ENCODE results near the gene INSIG1. TPM values are rescaled to one million over a fixed set of nuclear protein-coding genes. Genes with fewer than 3 reads are reported as not detected.

Gene INSIG1
- total and polyA plus RNA-seq, 4 donors: 118 to 219 (median 193) TPM

DNA sequence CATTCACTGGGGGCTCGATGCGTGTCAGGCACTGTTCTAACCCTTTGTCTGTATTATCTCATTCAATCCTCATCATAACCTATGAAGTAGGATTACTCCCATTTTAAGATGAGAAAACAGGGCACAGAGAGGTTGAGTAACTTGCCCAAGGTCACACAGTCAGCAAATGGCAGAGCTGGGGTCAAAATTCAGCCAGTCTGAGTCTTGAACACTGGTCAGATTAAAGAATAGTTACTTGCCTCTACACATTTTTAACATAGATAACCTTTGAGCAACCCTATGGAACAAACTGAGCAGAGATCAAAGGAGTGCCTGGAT, 27.2 kb downstream of the INSIG1 start:
- H3K9me3 ChIP-seq (ENCODE audit: control insufficient read depth in 4 of 4, low read length in 3 of 4): no peaks in the 10 kb centered on the region
- no peak overlapping the region for H3K9ac ChIP-seq (ENCODE audit: low read depth in 1 of 2, low read length in 2 of 2)
- TF ChIP-seq JUND (IDR thresholded peaks at IDR 0.05): no peak
- no peak for TF ChIP-seq GABPA (IDR thresholded peaks at IDR 0.05 in 1 of 2, conservative IDR thresholded peaks at IDR 0.05 in 1 of 2)
- no peak for TF ChIP-seq NR2F2 (IDR thresholded peaks at IDR 0.05)
- TF ChIP-seq SP1 (IDR thresholded peaks at IDR 0.05): no peak
- TF ChIP-seq HNF4G (IDR thresholded peaks at IDR 0.05): no peak
- TF ChIP-seq TAF1 (conservative IDR thresholded peaks at IDR 0.05): no peak
- no peaks in the 10 kb centered on the region for H3K4me1 ChIP-seq (ENCODE audit: control insufficient read depth in 4 of 4, insufficient read depth in 4 of 4, low read length in 3 of 4)
- no peak for DNase-seq (ENCODE audit: low spot score)
- H3K27ac ChIP-seq (ENCODE audit: low read depth in 1 of 2, low read length in 2 of 2): no peak overlapping the region
- no peaks in the 10 kb centered on the region for H3K36me3 ChIP-seq (ENCODE audit: control insufficient read depth in 4 of 4, insufficient read depth in 3 of 4, low read depth in 1 of 4, low read length in 3 of 4)
- H3K4me3 ChIP-seq (ENCODE audit: low read depth in 1 of 3, low read length in 3 of 3): no peak overlapping the region
- H3K27me3 ChIP-seq (ENCODE audit: control insufficient read depth in 4 of 4, insufficient read depth in 4 of 4, low read length in 3 of 4): peaks cover 0 to 5% (median 0%) of the 10 kb centered on the region in 4 donors
- 91% methylated on average over 2 of the region's 2 CpGs for WGBS

DNA sequence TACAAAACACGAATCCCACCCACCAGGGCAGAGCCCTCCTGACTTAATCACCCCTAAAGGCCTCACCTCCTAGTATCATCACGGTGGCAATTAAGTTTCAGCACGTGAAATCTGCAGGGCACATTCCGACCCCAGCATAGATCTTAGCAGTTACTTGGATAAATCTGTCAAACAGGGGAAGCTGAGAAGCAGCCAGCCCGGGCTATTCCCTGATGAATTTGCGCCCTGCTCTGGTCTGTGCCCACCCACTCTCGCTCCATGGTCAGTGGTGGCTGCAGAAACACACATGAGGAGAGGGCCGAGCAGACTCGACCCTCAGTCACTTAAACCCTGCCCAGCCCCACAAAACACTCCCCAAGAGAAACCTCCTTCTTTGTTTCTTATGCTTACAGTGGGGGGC, 28.7 kb downstream of the INSIG1 start:
- Histone ChIP-seq H3K36me3 (ENCODE audit: control insufficient read depth in 4 of 4, insufficient read depth in 3 of 4, low read depth in 1 of 4, low read length in 3 of 4) (no peaks in the 10 kb centered on the region), H3K4me3 (ENCODE audit: low read depth in 1 of 3, low read length in 3 of 3) (no peak overlapping the region), H3K4me1 (ENCODE audit: control insufficient read depth in 4 of 4, insufficient read depth in 4 of 4, low read length in 3 of 4) (no peaks in the 10 kb centered on the region), H3K9ac (ENCODE audit: low read depth in 1 of 2, low read length in 2 of 2) (no peak overlapping the region), H3K9me3 (ENCODE audit: control insufficient read depth in 4 of 4, low read length in 3 of 4) (no peaks in the 10 kb centered on the region), H3K27me3 (ENCODE audit: control insufficient read depth in 4 of 4, insufficient read depth in 4 of 4, low read length in 3 of 4) (peaks cover 0 to 5% (median 0%) of the 10 kb centered on the region in 4 donors), H3K27ac (ENCODE audit: low read depth in 1 of 2, low read length in 2 of 2) (no peak overlapping the region)
- TF ChIP-seq RXRA (IDR thresholded peaks at IDR 0.05) (no peak), GABPA (IDR thresholded peaks at IDR 0.05 in 1 of 2, conservative IDR thresholded peaks at IDR 0.05 in 1 of 2) (no peak), JUND (IDR thresholded peaks at IDR 0.05) (no peak), EGR1 (IDR thresholded peaks at IDR 0.05; ENCODE audit: low read depth in 2 of 2) (no peak), TAF1 (conservative IDR thresholded peaks at IDR 0.05) (no peak)
- TF ChIP-seq, protein P1, sequence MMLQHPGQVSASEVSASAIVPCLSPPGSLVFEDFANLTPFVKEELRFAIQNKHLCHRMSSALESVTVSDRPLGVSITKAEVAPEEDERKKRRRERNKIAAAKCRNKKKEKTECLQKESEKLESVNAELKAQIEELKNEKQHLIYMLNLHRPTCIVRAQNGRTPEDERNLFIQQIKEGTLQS (IDR thresholded peaks at IDR 0.05): no peak
- DNase-seq (ENCODE audit: low spot score): no peak
- 61% methylated on average over 9 of the region's 9 CpGs for WGBS

DNA sequence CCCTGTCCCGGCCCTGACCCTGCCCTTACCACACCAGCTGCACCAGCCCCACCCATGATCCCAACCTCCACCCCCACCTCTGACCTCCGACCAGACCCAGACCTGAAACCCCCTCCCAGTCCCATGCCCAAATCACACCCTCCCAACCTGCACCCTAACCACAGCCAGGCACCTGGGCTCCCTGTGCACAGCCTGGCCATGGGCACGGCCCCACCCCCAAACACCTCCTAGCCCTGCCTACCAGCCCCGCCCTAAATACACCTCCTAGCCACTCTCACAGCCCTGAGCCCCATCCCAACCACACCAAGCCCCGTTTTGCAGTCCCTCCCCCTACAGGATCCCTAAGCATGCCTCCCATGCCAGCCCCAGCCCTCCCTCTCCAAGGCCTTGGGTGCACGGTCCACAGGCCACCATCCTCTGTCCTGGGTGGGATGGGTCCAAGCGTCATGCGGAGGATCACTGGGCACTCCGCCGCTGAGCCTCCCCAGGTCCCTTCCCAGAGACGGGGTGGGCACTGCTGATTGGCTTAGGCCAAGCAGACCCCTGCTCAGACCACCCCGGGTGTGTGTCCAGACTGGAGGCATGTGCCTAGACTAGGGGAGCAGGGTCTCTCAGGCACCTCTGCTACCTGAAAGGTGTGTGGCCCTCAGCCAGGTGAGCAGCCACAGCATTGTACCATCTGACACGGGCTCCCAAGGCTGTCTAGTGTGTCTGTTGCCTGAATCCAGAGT, 30.1 kb downstream of the INSIG1 start:
- Histone ChIP-seq H3K4me3 (ENCODE audit: low read depth in 1 of 3, low read length in 3 of 3) (no peak overlapping the region), H3K27ac (ENCODE audit: low read depth in 1 of 2, low read length in 2 of 2) (no peak overlapping the region), H3K9me3 (ENCODE audit: control insufficient read depth in 4 of 4, low read length in 3 of 4) (no peaks in the 10 kb centered on the region), H3K9ac (ENCODE audit: low read depth in 1 of 2, low read length in 2 of 2) (no peak overlapping the region), H3K4me1 (ENCODE audit: control insufficient read depth in 4 of 4, insufficient read depth in 4 of 4, low read length in 3 of 4) (no peaks in the 10 kb centered on the region), H3K27me3 (ENCODE audit: control insufficient read depth in 4 of 4, insufficient read depth in 4 of 4, low read length in 3 of 4) (peaks cover 0 to 5% (median 0%) of the 10 kb centered on the region in 4 donors), H3K36me3 (ENCODE audit: control insufficient read depth in 4 of 4, insufficient read depth in 3 of 4, low read depth in 1 of 4, low read length in 3 of 4) (no peaks in the 10 kb centered on the region)
- no peak for TF ChIP-seq RAD21 (IDR thresholded peaks at IDR 0.05)
- TF ChIP-seq SP1 (IDR thresholded peaks at IDR 0.05): no peak
- no peak for TF ChIP-seq JUND (IDR thresholded peaks at IDR 0.05)
- TF ChIP-seq, protein P2, sequence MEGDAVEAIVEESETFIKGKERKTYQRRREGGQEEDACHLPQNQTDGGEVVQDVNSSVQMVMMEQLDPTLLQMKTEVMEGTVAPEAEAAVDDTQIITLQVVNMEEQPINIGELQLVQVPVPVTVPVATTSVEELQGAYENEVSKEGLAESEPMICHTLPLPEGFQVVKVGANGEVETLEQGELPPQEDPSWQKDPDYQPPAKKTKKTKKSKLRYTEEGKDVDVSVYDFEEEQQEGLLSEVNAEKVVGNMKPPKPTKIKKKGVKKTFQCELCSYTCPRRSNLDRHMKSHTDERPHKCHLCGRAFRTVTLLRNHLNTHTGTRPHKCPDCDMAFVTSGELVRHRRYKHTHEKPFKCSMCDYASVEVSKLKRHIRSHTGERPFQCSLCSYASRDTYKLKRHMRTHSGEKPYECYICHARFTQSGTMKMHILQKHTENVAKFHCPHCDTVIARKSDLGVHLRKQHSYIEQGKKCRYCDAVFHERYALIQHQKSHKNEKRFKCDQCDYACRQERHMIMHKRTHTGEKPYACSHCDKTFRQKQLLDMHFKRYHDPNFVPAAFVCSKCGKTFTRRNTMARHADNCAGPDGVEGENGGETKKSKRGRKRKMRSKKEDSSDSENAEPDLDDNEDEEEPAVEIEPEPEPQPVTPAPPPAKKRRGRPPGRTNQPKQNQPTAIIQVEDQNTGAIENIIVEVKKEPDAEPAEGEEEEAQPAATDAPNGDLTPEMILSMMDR (IDR thresholded peaks at IDR 0.05; ENCODE audit: low read depth, low read length, missing input control): no peak
- no peak for TF ChIP-seq FOXA1 (IDR thresholded peaks at IDR 0.05)
- no peak for TF ChIP-seq FOXA2 (IDR thresholded peaks at IDR 0.05)
- no peak for TF ChIP-seq RXRA (IDR thresholded peaks at IDR 0.05)
- TF ChIP-seq, protein P3, sequence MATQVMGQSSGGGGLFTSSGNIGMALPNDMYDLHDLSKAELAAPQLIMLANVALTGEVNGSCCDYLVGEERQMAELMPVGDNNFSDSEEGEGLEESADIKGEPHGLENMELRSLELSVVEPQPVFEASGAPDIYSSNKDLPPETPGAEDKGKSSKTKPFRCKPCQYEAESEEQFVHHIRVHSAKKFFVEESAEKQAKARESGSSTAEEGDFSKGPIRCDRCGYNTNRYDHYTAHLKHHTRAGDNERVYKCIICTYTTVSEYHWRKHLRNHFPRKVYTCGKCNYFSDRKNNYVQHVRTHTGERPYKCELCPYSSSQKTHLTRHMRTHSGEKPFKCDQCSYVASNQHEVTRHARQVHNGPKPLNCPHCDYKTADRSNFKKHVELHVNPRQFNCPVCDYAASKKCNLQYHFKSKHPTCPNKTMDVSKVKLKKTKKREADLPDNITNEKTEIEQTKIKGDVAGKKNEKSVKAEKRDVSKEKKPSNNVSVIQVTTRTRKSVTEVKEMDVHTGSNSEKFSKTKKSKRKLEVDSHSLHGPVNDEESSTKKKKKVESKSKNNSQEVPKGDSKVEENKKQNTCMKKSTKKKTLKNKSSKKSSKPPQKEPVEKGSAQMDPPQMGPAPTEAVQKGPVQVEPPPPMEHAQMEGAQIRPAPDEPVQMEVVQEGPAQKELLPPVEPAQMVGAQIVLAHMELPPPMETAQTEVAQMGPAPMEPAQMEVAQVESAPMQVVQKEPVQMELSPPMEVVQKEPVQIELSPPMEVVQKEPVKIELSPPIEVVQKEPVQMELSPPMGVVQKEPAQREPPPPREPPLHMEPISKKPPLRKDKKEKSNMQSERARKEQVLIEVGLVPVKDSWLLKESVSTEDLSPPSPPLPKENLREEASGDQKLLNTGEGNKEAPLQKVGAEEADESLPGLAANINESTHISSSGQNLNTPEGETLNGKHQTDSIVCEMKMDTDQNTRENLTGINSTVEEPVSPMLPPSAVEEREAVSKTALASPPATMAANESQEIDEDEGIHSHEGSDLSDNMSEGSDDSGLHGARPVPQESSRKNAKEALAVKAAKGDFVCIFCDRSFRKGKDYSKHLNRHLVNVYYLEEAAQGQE (IDR thresholded peaks at IDR 0.05): no peak
- TF ChIP-seq NR2F2 (IDR thresholded peaks at IDR 0.05): no peak
- TF ChIP-seq, protein P4, sequence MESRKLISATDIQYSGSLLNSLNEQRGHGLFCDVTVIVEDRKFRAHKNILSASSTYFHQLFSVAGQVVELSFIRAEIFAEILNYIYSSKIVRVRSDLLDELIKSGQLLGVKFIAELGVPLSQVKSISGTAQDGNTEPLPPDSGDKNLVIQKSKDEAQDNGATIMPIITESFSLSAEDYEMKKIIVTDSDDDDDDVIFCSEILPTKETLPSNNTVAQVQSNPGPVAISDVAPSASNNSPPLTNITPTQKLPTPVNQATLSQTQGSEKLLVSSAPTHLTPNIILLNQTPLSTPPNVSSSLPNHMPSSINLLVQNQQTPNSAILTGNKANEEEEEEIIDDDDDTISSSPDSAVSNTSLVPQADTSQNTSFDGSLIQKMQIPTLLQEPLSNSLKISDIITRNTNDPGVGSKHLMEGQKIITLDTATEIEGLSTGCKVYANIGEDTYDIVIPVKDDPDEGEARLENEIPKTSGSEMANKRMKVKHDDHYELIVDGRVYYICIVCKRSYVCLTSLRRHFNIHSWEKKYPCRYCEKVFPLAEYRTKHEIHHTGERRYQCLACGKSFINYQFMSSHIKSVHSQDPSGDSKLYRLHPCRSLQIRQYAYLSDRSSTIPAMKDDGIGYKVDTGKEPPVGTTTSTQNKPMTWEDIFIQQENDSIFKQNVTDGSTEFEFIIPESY (IDR thresholded peaks at IDR 0.05): no peak
- TF ChIP-seq EGR1 (IDR thresholded peaks at IDR 0.05; ENCODE audit: low read depth in 2 of 2): no peak
- TF ChIP-seq, protein P5, sequence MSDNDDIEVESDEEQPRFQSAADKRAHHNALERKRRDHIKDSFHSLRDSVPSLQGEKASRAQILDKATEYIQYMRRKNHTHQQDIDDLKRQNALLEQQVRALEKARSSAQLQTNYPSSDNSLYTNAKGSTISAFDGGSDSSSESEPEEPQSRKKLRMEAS (IDR thresholded peaks at IDR 0.05): no peak
- TF ChIP-seq TAF1 (conservative IDR thresholded peaks at IDR 0.05): no peak
- no peak for DNase-seq (ENCODE audit: low spot score)
- WGBS: 73% methylated on average over 13 of the region's 13 CpGs

Measured in liver (tissue), 9 donors.